Caki2 (cell line): ENCODE results near the gene APLNR. TPM values are rescaled to one million over a fixed set of nuclear protein-coding genes. Genes with fewer than 3 reads are reported as not detected.

Experiments
- DNase-seq: peaks from one replicate; pipeline ENCODE4 v3.0.0-alpha.2; 2015; ENCODE audit warnings: low read depth
- in situ Hi-C: cut with HindIII; loops from 2 replicates; pipeline ENCODE4 v1.10.0; 2016; ENCODE audit warnings: low sequenced_read_pairs, low pct_unique_long_range_greater_than_20kb, mixed read lengths
- total RNA-seq: library from RNA; depleted of rRNA; stranded (reverse); fragments of >200 nt; shearing (Covaris generic); gene quantifications from 2 replicates; pipeline ENCODE4 v1.2.3, GENCODE V29; 2014; ENCODE audit warnings: low replicate concordance

APLNR gene
- total RNA-seq, 1 experiment from 2014 or later = not detected

GRCh38 chr11:57256119-57256518 is 19.1 kb upstream of the APLNR start:
- in situ Hi-C loops = no loop called here
- DNase-seq = no peak

DNA sequence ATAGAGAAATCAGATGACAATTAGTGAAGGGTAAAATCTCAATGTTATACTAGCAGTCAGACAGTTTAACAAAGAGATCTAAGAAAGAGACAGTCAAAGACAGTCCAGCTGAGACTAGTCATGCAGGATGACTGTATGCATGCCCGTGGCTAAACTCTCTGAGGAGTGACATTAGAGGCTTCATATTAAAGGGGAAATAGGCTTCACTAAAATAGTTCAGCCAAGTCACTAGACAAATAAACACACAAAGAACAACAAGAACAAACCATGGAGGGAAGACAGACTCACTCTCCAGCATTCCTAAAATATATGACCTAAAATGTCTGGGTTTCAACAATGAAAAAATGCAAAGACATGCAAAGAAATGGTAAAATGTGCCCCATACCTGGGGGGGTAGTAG is 18.6 kb upstream of the APLNR start:
- in situ Hi-C loops = no loop called here
- peak; percentile 12 for DNase-seq

GRCh38 chr11:57254631-57255030 is 17.6 kb upstream of the APLNR start:
- in situ Hi-C loops = no loop called here
- no peak for DNase-seq

DNA sequence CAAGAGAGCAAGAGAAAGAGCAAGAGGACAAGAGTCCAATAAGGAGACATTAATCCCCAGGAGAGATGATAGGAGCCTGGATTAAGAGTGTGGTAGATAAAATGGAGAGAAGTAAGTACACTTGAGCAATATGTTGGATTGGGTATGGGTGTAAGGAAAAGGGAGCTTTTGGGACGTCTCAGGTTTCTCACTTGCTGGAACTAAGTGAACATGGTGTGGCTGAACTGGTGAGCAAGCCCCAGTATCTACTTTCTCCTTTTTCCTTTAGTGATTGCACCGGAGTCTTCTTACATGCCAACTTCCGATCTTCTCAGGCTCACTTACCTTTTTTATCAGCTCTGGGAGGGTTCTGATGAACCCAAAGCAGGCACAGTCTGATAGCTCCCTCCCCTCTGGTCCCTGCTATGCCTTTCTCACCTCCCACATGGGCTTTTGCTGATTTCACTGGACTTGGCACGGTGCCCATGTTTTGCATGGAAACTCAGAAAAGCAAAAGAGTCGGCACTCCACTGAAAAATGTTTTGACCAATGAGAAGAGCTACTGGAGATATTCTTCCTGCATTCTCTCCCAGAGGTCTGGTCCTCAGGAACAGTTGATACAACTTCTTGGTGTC is 14.5 kb upstream of the APLNR start:
- in situ Hi-C loops = no loop called here
- DNase-seq = peak; percentile 16

DNA sequence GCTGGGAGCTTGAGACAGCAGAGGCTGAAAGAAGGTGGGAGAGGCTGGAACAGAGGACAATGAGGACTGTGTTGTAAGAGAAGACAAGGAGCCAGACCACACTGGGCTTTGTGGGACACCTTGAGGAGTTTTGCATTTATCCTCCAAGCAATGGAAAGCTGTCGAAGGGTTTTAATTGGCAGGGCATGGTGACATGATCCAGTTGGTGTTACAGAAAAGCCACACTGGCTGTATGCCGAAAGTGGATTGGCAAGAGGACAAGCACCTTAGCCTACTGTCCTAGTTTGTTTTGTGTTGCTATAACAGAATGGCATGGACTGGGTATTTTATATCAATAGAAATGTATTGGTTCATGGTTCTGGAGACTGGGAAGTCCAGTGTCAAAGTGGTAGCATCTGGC is 14.0 kb upstream of the APLNR start:
- no peak for DNase-seq
- in situ Hi-C loops = no loop called here

DNA sequence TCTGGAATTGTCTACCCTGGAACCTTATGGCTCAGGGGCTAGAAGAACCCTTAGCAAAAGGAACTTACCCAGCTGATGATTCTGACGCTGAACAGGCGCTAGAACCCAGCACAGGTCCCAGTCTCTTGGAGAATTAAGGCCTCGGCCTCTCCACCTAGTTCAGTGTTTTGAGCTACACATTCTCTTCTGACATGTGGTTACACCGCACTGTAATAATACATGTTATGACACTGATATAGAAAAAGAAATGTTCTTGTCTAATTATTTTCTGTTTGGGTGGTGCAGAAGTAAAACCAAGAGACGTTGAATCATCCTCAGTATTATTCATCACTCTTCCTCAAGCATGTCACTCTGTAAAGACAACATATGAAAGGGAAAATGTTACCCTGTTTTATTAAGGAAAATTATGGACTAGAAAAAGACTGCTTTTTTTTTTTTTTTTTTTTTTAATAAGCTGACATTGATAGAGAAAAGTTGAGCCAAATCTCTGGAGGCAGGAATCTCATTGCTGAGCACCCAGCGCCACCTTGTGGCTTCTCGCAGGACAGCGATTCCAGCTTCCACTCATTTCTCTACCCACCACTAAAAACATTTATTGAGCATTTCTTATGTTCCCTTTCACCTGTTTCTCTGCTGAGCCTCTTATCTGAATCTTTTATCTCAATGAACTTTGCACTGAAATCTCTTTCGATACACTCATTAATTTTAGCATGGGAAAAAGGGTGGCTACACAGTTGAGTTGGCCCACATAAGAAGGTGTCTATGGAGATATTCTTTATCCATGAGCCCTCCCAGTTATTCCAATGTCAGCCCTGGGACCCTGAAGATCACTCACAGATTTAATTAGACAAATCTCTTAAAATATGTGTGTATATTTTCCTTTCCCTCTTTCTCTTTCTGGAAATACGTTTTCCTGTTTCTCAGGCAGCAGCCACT is 12.6 kb upstream of the APLNR start:
- in situ Hi-C loops = no loop called here

GRCh38 chr11:57248780-57249383 is 11.8 kb upstream of the APLNR start:
- in situ Hi-C loops = no loop called here
- no peak for DNase-seq

More for the DNA sequence above, 12.6 kb upstream of the APLNR start:
- peak; percentile 21 for DNase-seq

DNA sequence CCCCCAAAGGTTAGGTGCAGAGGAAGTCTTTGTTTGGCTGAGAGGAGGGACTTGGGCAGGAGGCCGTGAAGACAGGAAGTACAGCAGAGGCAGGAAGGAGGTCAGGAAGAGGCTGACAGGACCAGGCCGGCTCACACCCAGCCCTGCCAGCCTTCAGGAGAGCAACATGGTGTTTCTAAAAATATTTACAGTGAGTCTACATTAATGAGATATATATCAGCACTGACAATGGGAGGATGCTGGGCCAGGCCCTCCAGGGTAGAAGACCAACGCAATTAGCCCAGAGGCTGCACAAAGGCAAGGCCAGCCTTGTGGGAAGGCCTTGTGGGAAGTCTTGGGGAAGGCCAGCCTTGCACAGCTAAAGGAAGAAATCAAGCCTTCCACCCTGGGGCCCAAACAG is 7.9 kb upstream of the APLNR start:
- in situ Hi-C loops = no loop called here
- no peak for DNase-seq

DNA sequence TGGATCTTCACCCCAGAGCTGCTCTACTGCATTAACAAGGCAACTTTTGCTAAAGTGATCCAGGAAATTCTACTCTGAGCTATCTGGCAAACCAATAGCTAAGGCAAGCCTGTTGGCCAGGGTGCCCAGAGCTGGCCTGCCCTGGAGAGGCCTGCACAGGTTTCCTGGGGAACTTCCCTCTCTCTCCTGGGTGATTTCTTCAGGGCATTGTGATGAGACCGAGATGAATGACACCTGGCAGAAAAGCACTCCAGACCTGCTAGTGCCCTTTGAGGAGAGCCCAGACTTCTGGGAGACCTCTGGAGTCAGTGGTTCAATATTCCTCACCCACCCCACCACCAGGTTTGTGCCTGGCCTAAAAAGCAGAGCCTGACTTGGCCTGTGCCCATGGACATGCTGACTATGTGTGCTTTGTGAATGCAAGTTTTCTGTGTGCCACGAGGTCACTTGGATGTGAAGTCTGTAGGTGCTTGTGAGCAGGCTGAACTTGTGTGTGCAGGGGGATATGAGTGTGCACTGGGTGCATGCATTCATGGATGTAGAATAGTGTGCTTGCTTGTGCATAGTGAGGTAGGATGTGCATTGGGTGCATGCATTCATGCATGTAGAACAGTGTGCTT is 4.4 kb upstream of the APLNR start:
- DNase-seq = no peak
- in situ Hi-C loops = no loop called here

GRCh38 chr11:57240757-57241156 is 3.7 kb upstream of the APLNR start:
- in situ Hi-C loops = no loop called here
- no peak for DNase-seq

- no peak for DNase-seq
- in situ Hi-C loops = no loop called here
These were observed 3.0 kb upstream of the APLNR start for GRCh38 chr11:57240007-57240406.

DNA sequence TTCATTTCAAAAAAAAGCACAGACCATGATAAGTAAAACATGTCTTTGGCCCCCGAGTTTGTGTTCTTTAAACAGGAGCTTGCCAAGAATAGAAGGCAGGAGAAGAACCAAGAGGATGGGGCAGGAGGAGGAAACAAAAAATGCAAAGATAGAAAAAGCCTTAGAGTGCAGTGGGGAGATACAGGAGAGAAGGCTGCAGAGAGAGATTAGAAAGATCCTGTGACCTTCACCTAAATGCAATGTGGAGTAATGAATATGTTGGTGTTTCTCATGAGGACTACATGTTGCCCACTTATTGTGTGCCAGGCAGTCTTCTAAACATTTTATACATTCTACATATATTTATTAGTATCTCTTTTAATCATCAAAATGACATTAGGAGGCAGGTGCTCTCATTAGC is 2.3 kb upstream of the APLNR start:
- DNase-seq = no peak
- in situ Hi-C loops = no loop called here

- no peak for DNase-seq
- in situ Hi-C loops = no loop called here
These were observed 1.0 kb downstream of the APLNR start for GRCh38 chr11:57235761-57236703.

DNA sequence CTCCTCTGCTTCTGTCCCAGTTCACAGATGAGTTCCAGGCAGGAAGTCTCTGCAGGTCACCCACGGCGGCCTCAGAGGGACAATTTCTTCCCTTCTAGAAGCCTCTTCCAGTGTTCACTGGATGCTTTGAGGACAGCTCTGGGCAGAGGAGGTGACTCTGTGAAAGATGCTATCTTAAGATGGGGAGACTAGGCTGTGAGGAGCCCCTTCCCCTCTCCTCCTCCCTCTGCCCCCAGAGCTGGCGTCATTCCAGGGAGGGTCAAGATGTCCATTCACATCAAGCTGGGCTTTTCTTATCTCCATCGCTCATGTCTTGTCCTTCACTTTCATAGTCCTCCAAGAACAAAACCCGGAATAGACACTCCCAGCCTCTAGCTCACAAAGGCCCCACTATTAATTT is 3.3 kb downstream of the APLNR start:
- in situ Hi-C loops = no loop called here
- DNase-seq = no peak

GRCh38 chr11:57231539-57232253 is 5.4 kb downstream of the APLNR start:
- in situ Hi-C loops = no loop called here
- DNase-seq = no peak

GRCh38 chr11:57230791-57231538 is 6.1 kb downstream of the APLNR start:
- in situ Hi-C loops = no loop called here
- DNase-seq = no peak

- in situ Hi-C loops = no loop called here
- no peak for DNase-seq
These were observed 6.7 kb downstream of the APLNR start for GRCh38 chr11:57230316-57230715.
